Natural killer cell treated with Interleukin-12 subunit alpha and Interleukin-12 subunit beta and Interleukin-15 and Interleukin-18, amount 100 ng/mL, for 72 hours (primary cell): ENCODE measurements around the gene ZNF747. TPM values are rescaled to one million over a fixed set of nuclear protein-coding genes. Genes with fewer than 3 reads are reported as not detected.
"Not testable (repeated sequence)": the region's sequence is repeated elsewhere in the genome, so short reads cannot be mapped to it uniquely, and the experiment has no call there.

Source experiments
- ATAC-seq, 2 donors: fragments of 150-1000 bp; cut with Tn5 transposase in 1 of 2; sonication (Bioruptor Pico), chemical (Tn5 transposase) in 1 of 2; 2 replicates each; pipeline ENCODE4 v1.10.0; 2021
- DNase-seq: peaks from one replicate; pipeline ENCODE4 v3.0.0; 2022; ENCODE audit warnings: low spot score
- H3K27ac Mint-ChIP-seq, 2 donors: 1 replicate in 1 of 2; 2 replicates in 1 of 2; pipeline ENCODE4 v1.8.0; 2022; ENCODE audit warnings: mixed read lengths in 2 of 2, mild to moderate bottlenecking in 1 of 2, moderate library complexity in 1 of 2
- H3K27me3 Mint-ChIP-seq, 2 donors: 1 replicate in 1 of 2; 2 replicates in 1 of 2; pipeline ENCODE4 v1.8.0; 2022; ENCODE audit warnings: mixed read lengths in 2 of 2
- H3K36me3 Mint-ChIP-seq: one replicate; pipeline ENCODE4 v1.8.0; 2022; ENCODE audit warnings: mixed read lengths
- H3K4me1 Mint-ChIP-seq, 2 donors: 1 replicate in 1 of 2; 2 replicates in 1 of 2; pipeline ENCODE4 v1.8.0; 2022; ENCODE audit warnings: low read depth in 2 of 2, mixed read lengths in 2 of 2, mild to moderate bottlenecking in 1 of 2
- H3K4me3 Mint-ChIP-seq: one replicate; pipeline ENCODE4 v1.8.0; 2022; ENCODE audit warnings: mixed read lengths
- H3K9me3 Mint-ChIP-seq: 2 replicates; pipeline ENCODE4 v1.8.0; 2022; ENCODE audit warnings: mixed read lengths
- total RNA-seq, 2 donors: library from RNA; stranded (reverse); gene quantifications; one replicate each; pipeline ENCODE4 v1.2.3, GENCODE V29; 2022

ZNF747 gene
- total RNA-seq, 2 donors from 2014 or later, result 8.7 to 10.3 TPM

DNA sequence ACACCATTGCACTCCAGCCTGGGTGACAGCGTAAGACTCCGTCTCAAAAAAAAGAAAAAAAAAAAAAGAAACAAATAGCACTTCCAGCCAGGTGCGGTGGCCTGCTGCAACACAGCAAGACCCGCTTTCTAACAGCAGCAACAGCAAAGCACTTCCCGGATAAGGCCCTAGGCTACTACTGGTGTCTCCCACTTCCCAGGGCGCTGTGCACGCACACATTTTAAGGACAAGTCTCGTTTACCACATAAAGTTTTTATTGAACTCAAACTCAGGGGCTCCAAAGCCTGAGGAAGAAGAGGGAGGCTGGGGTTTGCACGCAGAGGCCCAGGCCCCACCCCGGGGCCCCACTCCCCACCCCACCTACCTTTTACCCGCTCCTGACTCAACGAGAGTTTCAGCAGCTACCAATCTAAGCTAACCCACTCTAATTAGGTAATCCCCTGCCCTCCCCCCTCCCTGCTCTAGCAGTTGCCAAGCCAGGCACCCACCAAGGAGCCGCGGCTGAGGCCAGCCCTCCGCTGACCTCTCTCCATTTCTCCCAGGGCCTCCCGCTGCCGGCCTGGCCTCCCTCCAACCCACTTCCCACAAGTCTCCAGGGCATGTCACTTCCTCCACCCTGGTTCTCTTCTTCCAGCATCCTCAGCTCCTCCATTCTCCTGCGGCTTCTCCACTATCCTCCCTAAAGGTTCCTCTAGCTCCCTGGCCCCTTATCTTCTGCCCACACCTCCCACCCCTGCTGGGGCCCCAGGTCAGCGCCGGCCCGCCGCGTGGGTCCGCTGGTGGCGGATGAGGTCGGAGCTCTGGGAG is 10.7 kb downstream of the ZNF747 start:
- peaks cover 20% of the 10 kb centered on the region for H3K36me3 Mint-ChIP-seq
- no peak overlapping the region for H3K4me3 Mint-ChIP-seq
- H3K27ac Mint-ChIP-seq, result no peak overlapping the region
- ATAC-seq (no peak), DNase-seq (no peak)
- H3K9me3 Mint-ChIP-seq, result no peaks in the 10 kb centered on the region
- H3K4me1 Mint-ChIP-seq, result peaks cover 22 to 32% of the 10 kb centered on the region in 2 donors
- no peaks in the 10 kb centered on the region for H3K27me3 Mint-ChIP-seq

GRCh38 chr16:30522702-30523463 is 11.8 kb downstream of the ZNF747 start:
- H3K27me3 Mint-ChIP-seq, DNase-seq, ATAC-seq, H3K4me3 Mint-ChIP-seq, H3K9me3 Mint-ChIP-seq: not testable (repeated sequence)
- Mint-ChIP-seq H3K27ac (peak overlapping the region; percentile 49 to 55), H3K36me3 (peaks cover 21% of the 10 kb centered on the region), H3K4me1 (peaks cover 21 to 27% of the 10 kb centered on the region in 2 donors)

DNA sequence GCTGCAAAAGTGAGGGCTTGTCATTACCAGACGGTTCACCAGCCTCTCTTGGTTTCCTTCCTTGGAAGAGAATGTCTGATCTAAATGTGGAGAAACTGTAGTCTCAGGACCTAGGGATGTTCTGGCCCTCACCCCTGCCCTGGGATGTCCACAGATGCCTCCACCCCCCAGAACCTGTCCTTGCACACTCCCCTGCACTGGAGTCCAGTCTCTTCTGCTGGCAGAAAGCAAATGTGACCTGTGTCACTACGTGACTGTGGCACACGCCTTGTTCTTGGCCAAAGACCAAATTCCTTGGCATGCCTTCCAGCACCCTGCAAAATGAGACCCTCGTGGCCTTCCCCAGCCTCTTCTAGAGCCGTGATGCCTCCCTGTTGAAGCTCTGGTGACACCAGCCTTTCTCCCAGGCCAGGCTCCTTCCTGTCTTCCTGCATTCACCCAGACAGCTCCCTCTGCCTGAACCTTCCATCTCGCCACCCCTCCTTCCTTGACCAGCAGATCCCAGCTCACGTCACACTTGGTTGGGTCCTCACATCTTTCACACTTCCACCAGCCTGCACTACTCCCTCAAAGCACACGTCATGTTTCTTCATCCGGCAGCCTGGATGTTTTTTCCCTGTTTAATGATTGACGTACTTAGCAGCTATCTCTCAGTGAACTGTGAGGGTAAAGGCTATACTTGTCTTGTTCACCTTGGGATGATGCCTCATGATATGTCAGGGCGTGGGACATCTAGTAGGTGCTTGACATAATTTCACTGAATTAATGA is 12.6 kb downstream of the ZNF747 start:
- Mint-ChIP-seq H3K4me1 (peaks cover 13 to 21% of the 10 kb centered on the region in 2 donors), H3K27me3 (no peaks in the 10 kb centered on the region), H3K36me3 (peaks cover 21% of the 10 kb centered on the region), H3K4me3 (no peak overlapping the region), H3K9me3 (no peaks in the 10 kb centered on the region), H3K27ac (peak overlapping the region; percentile 49 to 55)
- ATAC-seq (no peak), DNase-seq (no peak)

DNA sequence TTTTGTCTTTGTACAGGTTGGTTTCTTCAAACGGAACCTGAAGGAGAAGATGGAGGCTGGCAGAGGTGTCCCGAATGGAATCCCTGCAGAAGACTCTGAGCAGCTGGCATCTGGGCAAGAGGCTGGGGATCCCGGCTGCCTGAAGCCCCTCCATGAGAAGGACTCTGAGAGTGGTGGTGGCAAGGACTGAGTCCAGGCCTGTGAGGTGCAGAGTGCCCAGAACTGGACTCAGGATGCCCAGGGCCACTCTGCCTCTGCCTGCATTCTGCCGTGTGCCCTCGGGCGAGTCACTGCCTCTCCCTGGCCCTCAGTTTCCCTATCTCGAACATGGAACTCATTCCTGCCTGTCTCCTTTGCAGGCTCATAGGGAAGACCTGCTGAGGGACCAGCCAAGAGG is 13.2 kb downstream of the ZNF747 start:
- H3K27me3 Mint-ChIP-seq, result no peaks in the 10 kb centered on the region
- H3K9me3 Mint-ChIP-seq, result no peaks in the 10 kb centered on the region
- ATAC-seq (no peak), DNase-seq (no peak)
- no peak overlapping the region for H3K4me3 Mint-ChIP-seq
- H3K27ac Mint-ChIP-seq, result no peak overlapping the region
- H3K36me3 Mint-ChIP-seq, result peaks cover 21% of the 10 kb centered on the region
- H3K4me1 Mint-ChIP-seq, result peaks cover 13 to 24% of the 10 kb centered on the region in 2 donors

GRCh38 chr16:30519120-30520049 is 15.3 kb downstream of the ZNF747 start:
- Mint-ChIP-seq H3K9me3 (no peaks in the 10 kb centered on the region), H3K27me3 (no peaks in the 10 kb centered on the region), H3K36me3 (peaks cover 29% of the 10 kb centered on the region), H3K4me1 (peaks cover 19 to 25% of the 10 kb centered on the region in 2 donors), H3K27ac (peak overlapping the region; percentile 30 to 78), H3K4me3 (no peak overlapping the region)
- no peak for ATAC-seq
- no peak for DNase-seq

- no peak for DNase-seq
- H3K27me3 Mint-ChIP-seq, result no peaks in the 10 kb centered on the region
- H3K36me3 Mint-ChIP-seq, result peaks cover 29% of the 10 kb centered on the region
- peak overlapping the region; percentile 30 to 78 for H3K27ac Mint-ChIP-seq
- H3K9me3 Mint-ChIP-seq, result no peaks in the 10 kb centered on the region
- ATAC-seq, result no peak
- H3K4me3 Mint-ChIP-seq, result no peak overlapping the region
- peaks cover 19 to 25% of the 10 kb centered on the region in 2 donors for H3K4me1 Mint-ChIP-seq
Measured at GRCh38 chr16:30518552-30518951, 16.1 kb downstream of the ZNF747 start.

GRCh38 chr16:30515275-30515674 is 19.4 kb downstream of the ZNF747 start:
- H3K4me1 Mint-ChIP-seq, result peaks cover 23 to 35% of the 10 kb centered on the region in 2 donors
- DNase-seq, result no peak
- no peaks in the 10 kb centered on the region for H3K27me3 Mint-ChIP-seq
- H3K4me3 Mint-ChIP-seq, result no peak overlapping the region
- H3K27ac Mint-ChIP-seq, result peak overlapping the region; percentile 47 to 66
- no peak for ATAC-seq
- no peaks in the 10 kb centered on the region for H3K9me3 Mint-ChIP-seq
- H3K36me3 Mint-ChIP-seq, result peaks cover 46% of the 10 kb centered on the region

DNA sequence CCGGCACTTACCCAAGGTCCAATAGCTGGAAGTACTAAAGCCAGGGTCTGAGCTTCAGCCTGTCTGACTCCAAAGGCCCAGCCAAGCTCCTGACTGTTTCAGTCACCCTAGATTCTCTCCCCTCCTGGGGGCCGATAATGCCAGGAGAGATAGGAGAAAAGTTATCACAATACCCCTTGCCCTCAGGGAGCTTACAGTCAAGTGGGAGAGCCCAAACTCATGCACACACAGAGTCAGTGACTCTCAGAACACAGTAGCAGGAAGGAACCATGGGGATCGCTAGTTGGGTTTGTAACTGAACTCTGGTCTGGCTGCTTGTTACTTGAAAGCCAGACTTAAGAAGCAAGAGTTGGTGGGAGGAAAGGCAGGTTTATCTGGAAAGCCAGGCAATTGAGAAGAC is 23.1 kb downstream of the ZNF747 start:
- H3K27me3 Mint-ChIP-seq, result no peaks in the 10 kb centered on the region
- H3K36me3 Mint-ChIP-seq, result peaks cover 32% of the 10 kb centered on the region
- DNase-seq, result no peak
- no peaks in the 10 kb centered on the region for H3K9me3 Mint-ChIP-seq
- peak overlapping the region; percentile 68 to 91 for H3K27ac Mint-ChIP-seq
- no peak for ATAC-seq
- peaks cover 17 to 26% of the 10 kb centered on the region in 2 donors for H3K4me1 Mint-ChIP-seq
- no peak overlapping the region for H3K4me3 Mint-ChIP-seq

- Mint-ChIP-seq H3K4me3 (no peak overlapping the region), H3K27ac (peak overlapping the region; percentile 68 to 91), H3K9me3 (no peaks in the 10 kb centered on the region), H3K36me3 (peaks cover 28% of the 10 kb centered on the region), H3K27me3 (no peaks in the 10 kb centered on the region), H3K4me1 (peaks cover 14 to 23% of the 10 kb centered on the region in 2 donors)
- ATAC-seq (no peak), DNase-seq (no peak)
Measured at GRCh38 chr16:30510376-30510938, 24.2 kb downstream of the ZNF747 start.

DNA sequence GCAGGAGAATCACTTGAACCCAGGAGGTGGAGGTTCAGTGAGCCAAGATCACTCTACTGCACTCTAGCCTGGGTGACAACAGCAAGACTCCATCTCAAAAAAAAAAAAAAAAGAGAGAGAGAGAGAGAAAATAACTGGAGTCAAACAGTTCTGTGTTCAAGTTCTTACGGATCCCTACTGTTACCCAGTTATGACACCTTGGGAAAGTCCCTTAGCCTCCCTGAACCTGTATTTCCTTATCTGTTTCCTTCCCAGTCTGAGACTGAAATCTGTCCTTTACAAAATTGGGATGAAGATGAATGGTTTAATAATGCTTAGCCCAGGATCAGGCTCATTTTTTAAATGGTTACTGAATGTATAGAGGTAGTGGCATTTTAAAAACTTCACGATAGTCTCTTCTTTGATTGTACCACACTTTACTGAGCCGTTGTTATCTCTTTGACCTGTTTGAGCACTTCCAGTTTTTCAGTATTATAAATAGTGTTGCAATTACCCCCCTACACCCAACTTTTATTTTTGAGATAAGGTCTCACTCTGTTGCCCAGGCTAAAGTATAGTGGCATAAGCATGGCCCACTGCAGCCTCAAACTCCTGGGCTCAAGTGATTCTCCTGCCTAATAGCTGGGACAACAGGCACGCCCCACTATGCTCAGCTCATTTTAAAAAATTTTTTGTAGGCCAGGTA is 25.4 kb downstream of the ZNF747 start:
- H3K36me3 Mint-ChIP-seq, result peaks cover 25% of the 10 kb centered on the region
- ATAC-seq (no peak), DNase-seq (no peak)
- H3K9me3 Mint-ChIP-seq, result no peaks in the 10 kb centered on the region
- no peak overlapping the region for H3K4me3 Mint-ChIP-seq
- H3K27ac Mint-ChIP-seq, result peak overlapping the region in 1 of 2 donors; percentile 35
- H3K4me1 Mint-ChIP-seq, result peaks cover 11 to 23% of the 10 kb centered on the region in 2 donors
- H3K27me3 Mint-ChIP-seq, result no peaks in the 10 kb centered on the region

GRCh38 chr16:30503403-30504296 is 31.0 kb downstream of the ZNF747 start:
- H3K27me3 Mint-ChIP-seq, result no peaks in the 10 kb centered on the region
- DNase-seq (no peak), ATAC-seq (no peak)
- no peak overlapping the region for H3K4me3 Mint-ChIP-seq
- H3K36me3 Mint-ChIP-seq, result peaks cover 19% of the 10 kb centered on the region
- peak overlapping the region; percentile 58 to 88 for H3K27ac Mint-ChIP-seq
- peaks cover 0 to 16% of the 10 kb centered on the region in 2 donors for H3K4me1 Mint-ChIP-seq
- no peaks in the 10 kb centered on the region for H3K9me3 Mint-ChIP-seq
